ENCODE data around the gene TENM3. TPM values are rescaled to one million over a fixed set of nuclear protein-coding genes. Genes with fewer than 3 reads are reported as not detected.
"Not testable (repeated sequence)": the region's sequence is repeated elsewhere in the genome, so short reads cannot be mapped to it uniquely, and the experiment has no call there.

TENM3 gene
- total RNA-seq, 2 experiments from 2014 or later = not detected

GRCh38 chr4:182354106-182354505 lies 110.9 kb downstream of the TENM3 start:
- Mint-ChIP-seq H3K4me1 (no peaks in the 10 kb centered on the region), H3K9me3 (no peaks in the 10 kb centered on the region), H3K27me3 (no peaks in the 10 kb centered on the region), H3K36me3 (no peaks in the 10 kb centered on the region), H3K27ac (no peak overlapping the region), H3K4me3 (no peak overlapping the region)
- DNase-seq (no peak), ATAC-seq (ENCODE audit: low read depth) (no peak)
- POLR2A ChIA-PET = no interaction called here

- H3K27ac Mint-ChIP-seq = no peak overlapping the region
- no peaks in the 10 kb centered on the region for H3K4me1 Mint-ChIP-seq
- no peak for ATAC-seq (ENCODE audit: low read depth)
- no peak for DNase-seq
- POLR2A ChIA-PET = no interaction called here
- H3K9me3 Mint-ChIP-seq = no peaks in the 10 kb centered on the region
- no peak overlapping the region for H3K4me3 Mint-ChIP-seq
- H3K36me3 Mint-ChIP-seq = no peaks in the 10 kb centered on the region
- no peaks in the 10 kb centered on the region for H3K27me3 Mint-ChIP-seq
These were observed 111.7 kb downstream of the TENM3 start for GRCh38 chr4:182354867-182355266.

- POLR2A ChIA-PET = no interaction called here
- DNase-seq (no peak), ATAC-seq (ENCODE audit: low read depth) (no peak)
- no peaks in the 10 kb centered on the region for H3K4me1 Mint-ChIP-seq
- no peak overlapping the region for H3K4me3 Mint-ChIP-seq
- H3K9me3 Mint-ChIP-seq = no peaks in the 10 kb centered on the region
- H3K36me3 Mint-ChIP-seq = no peaks in the 10 kb centered on the region
- no peaks in the 10 kb centered on the region for H3K27me3 Mint-ChIP-seq
- no peak overlapping the region for H3K27ac Mint-ChIP-seq
These were observed 124.0 kb downstream of the TENM3 start for GRCh38 chr4:182367153-182367552.

- Mint-ChIP-seq H3K4me1 (no peaks in the 10 kb centered on the region), H3K27me3 (no peaks in the 10 kb centered on the region), H3K36me3 (no peaks in the 10 kb centered on the region), H3K4me3 (no peak overlapping the region), H3K9me3 (peaks cover 2% of the 10 kb centered on the region), H3K27ac (no peak overlapping the region)
- ATAC-seq (ENCODE audit: low read depth) = no peak
- no peak for DNase-seq
- POLR2A ChIA-PET = no interaction called here
These were observed 126.0 kb downstream of the TENM3 start for GRCh38 chr4:182369211-182369610.

GRCh38 chr4:182370491-182370890 lies 127.3 kb downstream of the TENM3 start:
- POLR2A ChIA-PET = no interaction called here
- no peak overlapping the region for H3K27ac Mint-ChIP-seq
- no peaks in the 10 kb centered on the region for H3K4me1 Mint-ChIP-seq
- no peaks in the 10 kb centered on the region for H3K27me3 Mint-ChIP-seq
- no peak for DNase-seq
- ATAC-seq (ENCODE audit: low read depth) = no peak
- no peaks in the 10 kb centered on the region for H3K36me3 Mint-ChIP-seq
- no peak overlapping the region for H3K4me3 Mint-ChIP-seq
- peaks cover 2% of the 10 kb centered on the region for H3K9me3 Mint-ChIP-seq

GRCh38 chr4:182380771-182381181 lies 137.6 kb downstream of the TENM3 start:
- Mint-ChIP-seq H3K4me3 (no peak overlapping the region), H3K9me3 (no peaks in the 10 kb centered on the region), H3K36me3 (no peaks in the 10 kb centered on the region), H3K4me1 (no peaks in the 10 kb centered on the region), H3K27ac (no peak overlapping the region), H3K27me3 (no peaks in the 10 kb centered on the region)
- no peak for ATAC-seq (ENCODE audit: low read depth)
- no peak for DNase-seq
- POLR2A ChIA-PET = no interaction called here

- no peaks in the 10 kb centered on the region for H3K36me3 Mint-ChIP-seq
- POLR2A ChIA-PET = no interaction called here
- no peaks in the 10 kb centered on the region for H3K4me1 Mint-ChIP-seq
- H3K4me3 Mint-ChIP-seq = no peak overlapping the region
- no peaks in the 10 kb centered on the region for H3K9me3 Mint-ChIP-seq
- H3K27ac Mint-ChIP-seq = no peak overlapping the region
- ATAC-seq (ENCODE audit: low read depth) (no peak), DNase-seq (no peak)
- no peaks in the 10 kb centered on the region for H3K27me3 Mint-ChIP-seq
These were observed 139.7 kb downstream of the TENM3 start for GRCh38 chr4:182382941-182383340.

GRCh38 chr4:182384631-182385091 lies 141.5 kb downstream of the TENM3 start:
- DNase-seq (no peak), ATAC-seq (ENCODE audit: low read depth) (no peak)
- Mint-ChIP-seq H3K36me3 (no peaks in the 10 kb centered on the region), H3K4me1 (no peaks in the 10 kb centered on the region), H3K9me3 (no peaks in the 10 kb centered on the region), H3K27ac (no peak overlapping the region), H3K4me3 (no peak overlapping the region), H3K27me3 (no peaks in the 10 kb centered on the region)
- POLR2A ChIA-PET = no interaction called here

- Mint-ChIP-seq H3K9me3 (no peaks in the 10 kb centered on the region), H3K27me3 (no peaks in the 10 kb centered on the region), H3K4me1 (no peaks in the 10 kb centered on the region), H3K27ac (no peak overlapping the region), H3K36me3 (no peaks in the 10 kb centered on the region), H3K4me3 (no peak overlapping the region)
- POLR2A ChIA-PET = no interaction called here
- no peak for ATAC-seq (ENCODE audit: low read depth)
- DNase-seq = no peak
These were observed 142.7 kb downstream of the TENM3 start for GRCh38 chr4:182385897-182386296.

GRCh38 chr4:182386576-182386975 lies 143.4 kb downstream of the TENM3 start:
- H3K27ac Mint-ChIP-seq, POLR2A ChIA-PET: not testable (repeated sequence)

GRCh38 chr4:182391111-182391684 lies 148.0 kb downstream of the TENM3 start:
- no peaks in the 10 kb centered on the region for H3K9me3 Mint-ChIP-seq
- no peak overlapping the region for H3K4me3 Mint-ChIP-seq
- POLR2A ChIA-PET = no interaction called here
- ATAC-seq (ENCODE audit: low read depth) (no peak), DNase-seq (no peak)
- no peaks in the 10 kb centered on the region for H3K36me3 Mint-ChIP-seq
- H3K4me1 Mint-ChIP-seq = no peaks in the 10 kb centered on the region
- H3K27ac Mint-ChIP-seq = no peak overlapping the region
- no peaks in the 10 kb centered on the region for H3K27me3 Mint-ChIP-seq

More at GRCh38 chr4:182386576-182386975, 143.4 kb downstream of the TENM3 start:
- not testable (repeated sequence) for H3K36me3 Mint-ChIP-seq; H3K4me3 Mint-ChIP-seq; H3K9me3 Mint-ChIP-seq; DNase-seq; H3K4me1 Mint-ChIP-seq; ATAC-seq (ENCODE audit: low read depth); H3K27me3 Mint-ChIP-seq

GRCh38 chr4:182394181-182394580 lies 151.0 kb downstream of the TENM3 start:
- H3K4me1 Mint-ChIP-seq = no peaks in the 10 kb centered on the region
- DNase-seq = no peak
- H3K36me3 Mint-ChIP-seq = no peaks in the 10 kb centered on the region
- POLR2A ChIA-PET = no interaction called here
- H3K27ac Mint-ChIP-seq = no peak overlapping the region
- H3K27me3 Mint-ChIP-seq = no peaks in the 10 kb centered on the region
- no peak for ATAC-seq (ENCODE audit: low read depth)
- H3K9me3 Mint-ChIP-seq = no peaks in the 10 kb centered on the region
- no peak overlapping the region for H3K4me3 Mint-ChIP-seq

- Mint-ChIP-seq H3K4me1 (no peaks in the 10 kb centered on the region), H3K27ac (no peak overlapping the region), H3K36me3 (no peaks in the 10 kb centered on the region), H3K27me3 (no peaks in the 10 kb centered on the region), H3K9me3 (no peaks in the 10 kb centered on the region), H3K4me3 (no peak overlapping the region)
- ATAC-seq (ENCODE audit: low read depth) = no peak
- POLR2A ChIA-PET = no interaction called here
- DNase-seq = no peak
These were observed 156.9 kb downstream of the TENM3 start for GRCh38 chr4:182400081-182400480.

- no peaks in the 10 kb centered on the region for H3K36me3 Mint-ChIP-seq
- no peak overlapping the region for H3K27ac Mint-ChIP-seq
- no peaks in the 10 kb centered on the region for H3K9me3 Mint-ChIP-seq
- DNase-seq (no peak), ATAC-seq (ENCODE audit: low read depth) (no peak)
- POLR2A ChIA-PET = no interaction called here
- H3K4me3 Mint-ChIP-seq = no peak overlapping the region
- no peaks in the 10 kb centered on the region for H3K4me1 Mint-ChIP-seq
- H3K27me3 Mint-ChIP-seq = no peaks in the 10 kb centered on the region
These were observed 157.6 kb downstream of the TENM3 start for GRCh38 chr4:182400790-182401189.

GRCh38 chr4:182404376-182404775 lies 161.2 kb downstream of the TENM3 start:
- Mint-ChIP-seq H3K27ac (no peak overlapping the region), H3K4me3 (no peak overlapping the region), H3K9me3 (no peaks in the 10 kb centered on the region), H3K4me1 (no peaks in the 10 kb centered on the region), H3K36me3 (no peaks in the 10 kb centered on the region), H3K27me3 (peaks cover 2% of the 10 kb centered on the region)
- POLR2A ChIA-PET = no interaction called here
- ATAC-seq (ENCODE audit: low read depth) (no peak), DNase-seq (no peak)

All from activated naive CD8-positive, alpha-beta T cell treated with anti-CD3 and anti-CD28 coated beads, Interleukin-2, amount 10 ng/mL, durations not matched to agents 7 days and 5 days (primary cell).